ENCODE data around the gene CAMK2B. TPM values are rescaled to one million over a fixed set of nuclear protein-coding genes. Genes with fewer than 3 reads are reported as not detected.

CAMK2B gene
- total and polyA plus RNA-seq, 2 of the 13 experiments (the other 11 are each of a cell fraction or from before 2014, with no cell fraction given): 0.27 to 0.48 TPM

DNA sequence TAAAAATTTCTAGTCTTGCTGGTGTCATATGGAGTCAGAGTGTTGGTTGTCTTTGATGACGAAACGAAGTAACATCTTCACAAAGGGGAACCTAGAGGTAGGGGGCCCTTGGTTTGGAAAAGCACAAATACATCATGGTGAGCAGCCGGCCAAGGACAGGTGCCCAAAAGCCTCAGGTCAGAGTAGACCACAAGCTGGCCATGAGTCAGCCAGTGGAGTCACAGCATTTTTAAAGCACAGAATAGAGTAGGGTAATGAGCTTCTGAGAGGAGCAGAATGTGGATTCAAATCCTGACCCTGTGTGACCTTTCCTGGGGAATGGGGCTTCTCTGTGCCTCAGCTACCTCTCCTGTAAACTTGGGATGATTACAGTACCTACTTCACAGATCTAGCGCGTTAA, 5.3 kb downstream of the CAMK2B start:
- no peak for FAIRE-seq
- in situ Hi-C loops (cut with HindIII; ENCODE audit: extremely low pct_ligation_motif_present, low pct_unique_long_range_greater_than_20kb): no loop called here
- no peak overlapping the region for H3K9ac ChIP-seq (ENCODE audit: insufficient read depth, low read depth, low read length)
- TF ChIP-seq RORA (CRISPR knock-in tag; IDR thresholded peaks at IDR 0.05): no peak
- TF ChIP-seq ZNF75D (CRISPR knock-in tag; IDR thresholded peaks at IDR 0.05; ENCODE audit: borderline replicate concordance): no peak
- TF ChIP-seq TGIF2 (CRISPR knock-in tag; IDR thresholded peaks at IDR 0.05): no peak
- TF ChIP-seq ZNF567 (CRISPR knock-in tag; IDR thresholded peaks at IDR 0.05; ENCODE audit: borderline replicate concordance): no peak
- TF ChIP-seq ZSCAN22 (CRISPR knock-in tag; IDR thresholded peaks at IDR 0.05): no peak
- no peak for TF ChIP-seq ZNF501 (CRISPR knock-in tag; IDR thresholded peaks at IDR 0.05)
- TF ChIP-seq NFYB (CRISPR knock-in tag; IDR thresholded peaks at IDR 0.05): no peak
- no peak for TF ChIP-seq CEBPG (CRISPR knock-in tag; IDR thresholded peaks at IDR 0.05)
- TF ChIP-seq, protein P1, sequence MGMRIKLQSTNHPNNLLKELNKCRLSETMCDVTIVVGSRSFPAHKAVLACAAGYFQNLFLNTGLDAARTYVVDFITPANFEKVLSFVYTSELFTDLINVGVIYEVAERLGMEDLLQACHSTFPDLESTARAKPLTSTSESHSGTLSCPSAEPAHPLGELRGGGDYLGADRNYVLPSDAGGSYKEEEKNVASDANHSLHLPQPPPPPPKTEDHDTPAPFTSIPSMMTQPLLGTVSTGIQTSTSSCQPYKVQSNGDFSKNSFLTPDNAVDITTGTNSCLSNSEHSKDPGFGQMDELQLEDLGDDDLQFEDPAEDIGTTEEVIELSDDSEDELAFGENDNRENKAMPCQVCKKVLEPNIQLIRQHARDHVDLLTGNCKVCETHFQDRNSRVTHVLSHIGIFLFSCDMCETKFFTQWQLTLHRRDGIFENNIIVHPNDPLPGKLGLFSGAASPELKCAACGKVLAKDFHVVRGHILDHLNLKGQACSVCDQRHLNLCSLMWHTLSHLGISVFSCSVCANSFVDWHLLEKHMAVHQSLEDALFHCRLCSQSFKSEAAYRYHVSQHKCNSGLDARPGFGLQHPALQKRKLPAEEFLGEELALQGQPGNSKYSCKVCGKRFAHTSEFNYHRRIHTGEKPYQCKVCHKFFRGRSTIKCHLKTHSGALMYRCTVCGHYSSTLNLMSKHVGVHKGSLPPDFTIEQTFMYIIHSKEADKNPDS (CRISPR knock-in tag; IDR thresholded peaks at IDR 0.05): no peak
- TF ChIP-seq SPEN (CRISPR knock-in tag; IDR thresholded peaks at IDR 0.05; ENCODE audit: low read depth): no peak
- no peak for TF ChIP-seq ARHGAP35 (CRISPR knock-in tag; IDR thresholded peaks at IDR 0.05; ENCODE audit: borderline replicate concordance)
- TF ChIP-seq ZNF343 (CRISPR knock-in tag; IDR thresholded peaks at IDR 0.05): no peak
- TF ChIP-seq, protein P2, sequence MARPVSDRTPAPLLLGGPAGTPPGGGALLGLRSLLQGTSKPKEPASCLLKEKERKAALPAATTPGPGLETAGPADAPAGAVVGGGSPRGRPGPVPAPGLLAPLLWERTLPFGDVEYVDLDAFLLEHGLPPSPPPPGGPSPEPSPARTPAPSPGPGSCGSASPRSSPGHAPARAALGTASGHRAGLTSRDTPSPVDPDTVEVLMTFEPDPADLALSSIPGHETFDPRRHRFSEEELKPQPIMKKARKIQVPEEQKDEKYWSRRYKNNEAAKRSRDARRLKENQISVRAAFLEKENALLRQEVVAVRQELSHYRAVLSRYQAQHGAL (CRISPR knock-in tag; IDR thresholded peaks at IDR 0.05; ENCODE audit: not compliant biosample characterization): no peak
- TF ChIP-seq SMYD3 (CRISPR knock-in tag; IDR thresholded peaks at IDR 0.05): no peak
- TF ChIP-seq TEAD2 (CRISPR knock-in tag; IDR thresholded peaks at IDR 0.05): no peak
- H3K9me3 ChIP-seq (ENCODE audit: low read length): no peaks in the 10 kb centered on the region
- no peak for DNase-seq (ENCODE audit: low spot score)
- no peak for ATAC-seq
- H3K4me2 ChIP-seq (ENCODE audit: low read depth, low read length): no peak overlapping the region
- peaks cover 2 to 44% of the 10 kb centered on the region in 2 experiments for H3K27me3 ChIP-seq (ENCODE audit: control insufficient read depth in 1 of 2, insufficient read depth in 2 of 2, low read length in 2 of 2)
- no peak overlapping the region for H2AFZ ChIP-seq (ENCODE audit: low read length)
- H3K79me2 ChIP-seq (ENCODE audit: insufficient read depth, low read length): no peaks in the 10 kb centered on the region
- H3K4me1 ChIP-seq (ENCODE audit: insufficient read depth, low read length): no peaks in the 10 kb centered on the region
- CTCF ChIA-PET (ENCODE audit: low intra/inter-chr PET ratio, low total read pairs): no interaction called here
- H3K4me3 ChIP-seq (replicated peaks in 1 of 3; ENCODE audit: insufficient read depth in 1 of 3, low read depth in 2 of 3, low read length in 3 of 3): no peak overlapping the region
- H3K27ac ChIP-seq (ENCODE audit: extremely low read length, insufficient read depth, low read length): no peak overlapping the region
- no peaks in the 10 kb centered on the region for H4K20me1 ChIP-seq (ENCODE audit: insufficient read depth, low read length)
- intact Hi-C loops (cut with micrococcal nuclease; ENCODE audit: unreplicated experiment): no loop called here
- POLR2A ChIA-PET: no interaction called here
- WGBS (ENCODE audit: low lambda C conversion rate): 54% methylated on average over 5 of the region's 5 CpGs
- no TSS peak for BruUV-seq (replicated peaks)
- H3K36me3 ChIP-seq (replicated peaks in 1 of 2; ENCODE audit: control insufficient read depth in 1 of 2, insufficient read depth in 2 of 2, low read length in 2 of 2): no peaks in the 10 kb centered on the region
